CD4-positive, alpha-beta T cell treated with Interleukin-4 for 4 hours (primary cell): ENCODE data around the gene EDDM3A.

Source experiments
- DNase-seq: peaks from one replicate; pipeline ENCODE4 v3.0.0-alpha.2; 2020

Gene EDDM3A

GRCh38 chr14:20790464-20791116 is 44.9 kb downstream of the EDDM3A start:
- DNase-seq: no peak

DNA sequence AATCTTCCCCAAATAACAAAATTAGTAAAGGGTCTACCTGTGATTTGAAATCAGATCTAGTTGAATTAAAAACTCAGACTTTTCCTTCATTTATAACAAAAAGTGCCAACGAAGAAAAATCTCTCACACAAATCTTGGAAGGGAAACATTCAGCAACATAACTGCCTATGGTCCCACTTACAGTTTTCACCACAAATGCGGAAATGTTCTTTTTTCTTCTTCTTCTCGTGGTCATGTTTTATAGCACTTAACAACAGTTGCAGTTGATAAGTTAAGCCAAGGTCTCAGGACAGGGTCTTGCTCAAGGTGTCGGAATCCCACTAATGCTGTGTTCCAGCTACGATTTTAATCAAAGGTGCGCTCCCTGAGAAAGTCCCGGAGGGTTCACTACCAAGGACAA is 45.5 kb downstream of the EDDM3A start:
- DNase-seq: no peak

- no peak for DNase-seq
These were observed 45.9 kb downstream of the EDDM3A start for GRCh38 chr14:20791597-20791996.

GRCh38 chr14:20792556-20792955 is 46.9 kb downstream of the EDDM3A start:
- DNase-seq: no peak

GRCh38 chr14:20794644-20795369 is 49.1 kb downstream of the EDDM3A start:
- no peak for DNase-seq

- DNase-seq: no peak
These were observed 51.5 kb downstream of the EDDM3A start for GRCh38 chr14:20797164-20797563.
